Esophagus squamous epithelium (tissue), 5 donors: ENCODE results near the gene CTDSPL. TPM values are rescaled to one million over a fixed set of nuclear protein-coding genes. Genes with fewer than 3 reads are reported as not detected.

Source experiments
- DNase-seq: peaks from one replicate; lab custom pipeline; 2025; lab: John Stamatoyannopoulos, UW
- H3K27ac ChIP-seq, 4 donors: fragments of 200-600 bp; sonication (generic); one replicate each; pipeline ENCODE4 v1.5.1; 2016 to 2019; ENCODE audit warnings: mild to moderate bottlenecking in 1 of 4
- H3K27me3 ChIP-seq, 4 donors: fragments of 200-600 bp; sonication (generic); 1 replicate in 3 of 4; 2 replicates in 1 of 4; pipeline versions ENCODE4 v1.5.1 to v1.6.0; 2017 to 2021; ENCODE audit warnings: antibody characterized with exemption in 1 of 4
- H3K36me3 ChIP-seq, 3 donors: fragments of 200-600 bp; sonication (generic); one replicate each; pipeline ENCODE4 v1.5.1; 2016 to 2019
- H3K4me1 ChIP-seq, 3 donors: fragments of 200-600 bp; sonication (generic); one replicate each; pipeline ENCODE4 v1.5.1; 2017 to 2019
- H3K4me3 ChIP-seq, 4 donors: fragments of 200-600 bp; sonication (generic); 1 replicate in 3 of 4; 2 replicates in 1 of 4; pipeline ENCODE4 v1.5.1; 2016 to 2019; ENCODE audit warnings: mild to moderate bottlenecking in 2 of 4, moderate library complexity in 1 of 4
- H3K9me3 ChIP-seq, 3 donors: fragments of 200-600 bp; sonication (generic); one replicate each; pipeline ENCODE4 v1.5.1; 2016 to 2019
- CTCF ChIP-seq, 6 experiments: fragments of 450-650 bp in 4 of 6; fragments of 200-600 bp in 2 of 6; sonication (generic) in 2 of 6; IDR thresholded peaks; one replicate each; pipeline ENCODE4 v1.5.1; 2016 to 2019; ENCODE audit warnings: antibody characterized with exemption in 6 of 6, mild to moderate bottlenecking in 4 of 6, moderate library complexity in 4 of 6
- POLR2A ChIP-seq, 4 donors: fragments of 450-650 bp; IDR thresholded peaks; one replicate each; pipeline ENCODE4 v1.6.1; 2017; ENCODE audit warnings: antibody characterized with exemption in 4 of 4, mild to moderate bottlenecking in 4 of 4, moderate library complexity in 3 of 4
- WGBS, 2 donors: methylation state at CpG; one replicate each; pipeline ENCODE4 v1.1.5; 2018; 5-methylcytosine and 5-hydroxymethylcytosine counted together
- intact Hi-C: fragments of 100-400 bp; cut with DNase I; formaldehyde crosslinking; loops from one replicate; pipeline ENCODE4 v1.15.0; 2022
- total RNA-seq, 4 donors: library from RNA; depleted of rRNA; stranded (reverse); fragments of >200 nt; gene quantifications; one replicate each; pipeline ENCODE4 v1.1.0, GENCODE V29; 2016
- donor health status: DM: yes; HTN: yes; CAD: no.

CTDSPL gene
- total RNA-seq, 4 donors from 2014 or later = 20.7 to 55.1 (median 30.8) TPM

- WGBS, 2 donors = 90 to 93% methylated on average over 6 of the region's 13 CpGs
- Histone ChIP-seq H3K27me3 (no peaks in the 10 kb centered on the region), H3K9me3 (peaks cover 0 to 6% (median 0%) of the 10 kb centered on the region in 3 donors), H3K4me3 (no peak overlapping the region), H3K4me1 (peaks cover 0 to 13% (median 0%) of the 10 kb centered on the region in 3 donors), H3K27ac (no peak overlapping the region), H3K36me3 (peaks cover 7 to 75% (median 20%) of the 10 kb centered on the region in 3 donors)
- TF ChIP-seq CTCF (IDR thresholded peaks at IDR 0.05) (no peak), POLR2A (IDR thresholded peaks at IDR 0.05) (no peak)
- DNase-seq = no peak
- intact Hi-C loops = no loop called here
Measured at GRCh38 chr3:38018296-38019266, 156.9 kb downstream of the CTDSPL start.

- no peak for TF ChIP-seq POLR2A (IDR thresholded peaks at IDR 0.05)
- TF ChIP-seq CTCF (IDR thresholded peaks at IDR 0.05) = no peak
- Histone ChIP-seq H3K27ac (no peak overlapping the region), H3K4me1 (peaks cover 0 to 21% (median 0%) of the 10 kb centered on the region in 3 donors), H3K9me3 (peaks cover 0 to 6% (median 0%) of the 10 kb centered on the region in 3 donors), H3K27me3 (no peaks in the 10 kb centered on the region), H3K36me3 (peaks cover 7 to 63% (median 20%) of the 10 kb centered on the region in 3 donors), H3K4me3 (no peak overlapping the region)
- no peak for DNase-seq
- WGBS, 2 donors = 84 to 91% methylated on average over 9 to 10 of the region's 10 CpGs
- intact Hi-C loops = no loop called here
Measured at GRCh38 chr3:38019658-38020341, 158.1 kb downstream of the CTDSPL start.

GRCh38 chr3:38020342-38020726, 158.7 kb downstream of the CTDSPL start:
- H3K4me1 ChIP-seq = peaks cover 1 to 24% (median 2%) of the 10 kb centered on the region in 3 donors
- WGBS, 2 donors = 71 to 80% methylated on average over 1 to 2 of the region's 3 CpGs
- no peak overlapping the region for H3K27ac ChIP-seq
- intact Hi-C loops = no loop called here
- H3K27me3 ChIP-seq = no peaks in the 10 kb centered on the region
- H3K4me3 ChIP-seq = no peak overlapping the region
- TF ChIP-seq POLR2A (IDR thresholded peaks at IDR 0.05) (no peak), CTCF (IDR thresholded peaks at IDR 0.05) (no peak)
- DNase-seq = no peak
- H3K9me3 ChIP-seq = peaks cover 0 to 6% (median 0%) of the 10 kb centered on the region in 3 donors
- peaks cover 7 to 58% (median 20%) of the 10 kb centered on the region in 3 donors for H3K36me3 ChIP-seq

GRCh38 chr3:38021196-38021595, 159.5 kb downstream of the CTDSPL start:
- no peak for TF ChIP-seq POLR2A (IDR thresholded peaks at IDR 0.05)
- no peak for TF ChIP-seq CTCF (IDR thresholded peaks at IDR 0.05)
- H3K27me3 ChIP-seq = no peaks in the 10 kb centered on the region
- WGBS, 2 donors = 93% methylated on average over 2 to 4 of the region's 4 CpGs
- DNase-seq = no peak
- H3K4me3 ChIP-seq = no peak overlapping the region
- H3K27ac ChIP-seq = no peak overlapping the region
- intact Hi-C loops = no loop called here
- H3K36me3 ChIP-seq = peaks cover 7 to 49% (median 15%) of the 10 kb centered on the region in 3 donors
- peaks cover 0 to 3% (median 0%) of the 10 kb centered on the region in 3 donors for H3K9me3 ChIP-seq
- H3K4me1 ChIP-seq = peaks cover 10 to 33% (median 11%) of the 10 kb centered on the region in 3 donors
